Measurements from ENCODE around the gene CHST1. TPM values are rescaled to one million over a fixed set of nuclear protein-coding genes. Genes with fewer than 3 reads are reported as not detected.

The CHST1 gene
- polyA plus RNA-seq, 1 experiment = 0.04 TPM

DNA sequence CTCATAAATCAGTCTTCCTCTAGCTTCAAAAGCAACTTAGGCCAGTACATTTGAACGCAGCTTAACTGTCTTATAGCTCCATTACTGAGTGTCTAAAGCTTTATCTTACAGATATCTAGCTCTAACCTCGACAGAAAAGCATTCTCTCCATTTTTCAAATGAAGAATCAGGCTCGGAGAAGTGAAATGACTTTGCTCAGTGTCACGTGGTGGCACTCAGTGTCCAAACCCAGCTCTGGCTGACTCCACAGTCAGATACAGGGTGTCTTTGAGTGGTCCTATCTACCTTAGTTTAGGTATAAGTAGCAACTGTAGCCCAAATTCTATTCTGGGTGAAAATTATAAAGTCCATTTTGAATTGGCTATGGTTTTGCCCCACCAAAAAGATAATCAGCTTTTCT lies 38.7 kb upstream of the CHST1 start:
- DNase-seq (ENCODE audit: low read depth) = no peak
- Histone ChIP-seq H3K27me3 (ENCODE audit: control insufficient read depth, insufficient read depth, low read length) (peaks cover 4% of the 10 kb centered on the region), H3K36me3 (ENCODE audit: control insufficient read depth, insufficient read depth, low read length) (no peaks in the 10 kb centered on the region), H3K4me3 (ENCODE audit: low read depth, low read length) (no peak overlapping the region)
- POLR2A ChIA-PET = no interaction called here
- CTCF ChIA-PET = interaction anchor here (0.9 kb wide), 1 partner anchor 10 kb away, joined by 4 read pairs; no protein-coding TSS in a partner anchor
- TF ChIP-seq, protein P1, sequence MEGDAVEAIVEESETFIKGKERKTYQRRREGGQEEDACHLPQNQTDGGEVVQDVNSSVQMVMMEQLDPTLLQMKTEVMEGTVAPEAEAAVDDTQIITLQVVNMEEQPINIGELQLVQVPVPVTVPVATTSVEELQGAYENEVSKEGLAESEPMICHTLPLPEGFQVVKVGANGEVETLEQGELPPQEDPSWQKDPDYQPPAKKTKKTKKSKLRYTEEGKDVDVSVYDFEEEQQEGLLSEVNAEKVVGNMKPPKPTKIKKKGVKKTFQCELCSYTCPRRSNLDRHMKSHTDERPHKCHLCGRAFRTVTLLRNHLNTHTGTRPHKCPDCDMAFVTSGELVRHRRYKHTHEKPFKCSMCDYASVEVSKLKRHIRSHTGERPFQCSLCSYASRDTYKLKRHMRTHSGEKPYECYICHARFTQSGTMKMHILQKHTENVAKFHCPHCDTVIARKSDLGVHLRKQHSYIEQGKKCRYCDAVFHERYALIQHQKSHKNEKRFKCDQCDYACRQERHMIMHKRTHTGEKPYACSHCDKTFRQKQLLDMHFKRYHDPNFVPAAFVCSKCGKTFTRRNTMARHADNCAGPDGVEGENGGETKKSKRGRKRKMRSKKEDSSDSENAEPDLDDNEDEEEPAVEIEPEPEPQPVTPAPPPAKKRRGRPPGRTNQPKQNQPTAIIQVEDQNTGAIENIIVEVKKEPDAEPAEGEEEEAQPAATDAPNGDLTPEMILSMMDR (IDR thresholded peaks at IDR 0.05; ENCODE audit: insufficient read depth, low read depth, low read length) = no peak

DNA sequence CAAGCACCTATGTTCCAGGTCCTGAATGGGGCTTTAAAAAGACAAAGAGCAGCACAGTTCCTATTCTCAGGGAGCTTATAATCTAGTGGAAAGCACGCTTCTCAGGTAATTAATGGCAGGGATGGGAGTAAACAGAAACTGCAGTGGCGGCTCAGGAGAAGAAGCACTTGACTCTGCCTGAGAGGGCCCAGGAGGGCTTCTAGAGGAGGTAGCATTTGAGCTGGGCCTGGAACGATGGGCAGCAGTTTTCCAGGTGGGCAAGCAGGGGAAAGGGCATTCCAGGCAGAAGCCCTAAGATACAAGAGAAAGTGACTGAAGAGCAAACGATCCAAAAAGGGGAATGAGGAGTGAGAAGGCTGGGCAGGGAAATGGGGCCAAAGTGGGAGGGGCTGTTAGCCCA lies 37.1 kb upstream of the CHST1 start:
- no peak for DNase-seq (ENCODE audit: low read depth)
- ChIA-PET POLR2A (no interaction called here), CTCF (no interaction called here)
- TF ChIP-seq, protein P1 (IDR thresholded peaks at IDR 0.05; ENCODE audit: insufficient read depth, low read depth, low read length) = no peak
- Histone ChIP-seq H3K4me3 (ENCODE audit: low read depth, low read length) (no peak overlapping the region), H3K36me3 (ENCODE audit: control insufficient read depth, insufficient read depth, low read length) (no peaks in the 10 kb centered on the region), H3K27me3 (ENCODE audit: control insufficient read depth, insufficient read depth, low read length) (peaks cover 4% of the 10 kb centered on the region)

DNA sequence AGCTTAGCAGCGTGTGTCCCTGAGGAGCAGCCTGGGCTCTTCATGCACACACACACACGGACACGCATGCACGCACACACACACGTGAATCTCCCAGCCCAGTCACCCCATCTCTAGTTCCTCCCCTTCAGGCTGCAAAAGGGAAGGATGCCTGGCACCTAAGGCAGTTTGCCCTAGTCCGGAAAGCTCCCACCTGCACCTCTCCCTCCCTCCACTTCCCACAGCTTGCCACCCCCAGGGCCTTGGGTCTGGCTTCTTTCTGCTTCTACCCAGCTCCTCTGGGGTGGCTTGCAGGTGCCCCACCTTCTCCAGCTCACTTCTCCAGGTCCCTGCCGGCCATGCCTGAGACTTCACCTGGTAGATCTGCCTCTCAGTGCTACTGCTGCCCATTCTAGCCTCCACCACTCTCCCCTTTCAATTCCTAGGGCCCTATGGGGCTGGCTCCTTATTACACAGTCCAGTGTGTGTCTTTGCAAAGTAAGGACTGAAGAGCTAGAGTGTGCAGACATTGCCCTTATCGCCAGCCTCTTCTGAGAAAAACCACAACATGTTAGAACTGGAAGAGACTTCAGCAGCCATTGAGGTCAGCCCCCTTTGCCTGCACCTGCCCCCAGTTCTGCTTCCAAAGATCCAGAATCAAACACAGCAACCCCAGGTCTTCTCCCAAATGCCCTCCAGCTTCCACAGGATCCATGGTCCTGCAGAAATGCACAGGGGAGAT lies 33.5 kb upstream of the CHST1 start:
- CTCF ChIA-PET = no interaction called here
- DNase-seq (ENCODE audit: low read depth) = no peak
- peaks cover 4% of the 10 kb centered on the region for H3K27me3 ChIP-seq (ENCODE audit: control insufficient read depth, insufficient read depth, low read length)
- H3K36me3 ChIP-seq (ENCODE audit: control insufficient read depth, insufficient read depth, low read length) = no peaks in the 10 kb centered on the region
- POLR2A ChIA-PET = no interaction called here
- H3K4me3 ChIP-seq (ENCODE audit: low read depth, low read length) = no peak overlapping the region
- TF ChIP-seq, protein P1 (IDR thresholded peaks at IDR 0.05; ENCODE audit: insufficient read depth, low read depth, low read length) = no peak

DNA sequence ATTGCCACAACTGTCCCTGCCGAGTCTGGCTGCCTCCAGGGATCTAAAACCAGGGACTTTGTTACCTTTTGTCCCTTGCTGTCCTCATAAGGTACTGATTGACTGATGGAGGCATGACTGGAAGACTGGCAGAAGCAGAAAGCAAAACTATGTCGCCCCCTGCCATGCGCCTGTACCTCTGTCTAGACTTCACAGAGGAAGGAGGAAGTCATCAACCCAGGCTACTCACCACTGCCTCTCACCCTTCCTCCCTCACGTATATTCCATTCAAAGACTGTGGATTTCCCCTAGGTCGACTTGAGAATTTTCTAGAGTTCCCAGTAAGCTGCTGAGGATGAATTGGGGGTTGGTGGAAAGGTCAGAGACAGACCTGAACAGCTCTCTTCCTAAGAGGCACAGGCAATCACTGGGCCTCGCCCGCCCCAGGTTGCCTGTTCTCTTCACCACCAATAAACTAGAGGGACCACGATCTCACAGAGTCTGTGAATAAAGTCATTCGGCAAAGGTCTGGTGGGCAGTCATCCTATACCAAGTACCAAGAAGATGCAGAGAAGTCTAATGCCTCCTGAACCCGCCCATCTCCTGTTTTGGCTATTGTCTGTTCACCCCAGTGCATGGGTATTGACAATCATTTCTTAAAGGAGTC lies 27.5 kb upstream of the CHST1 start:
- H3K36me3 ChIP-seq (ENCODE audit: control insufficient read depth, insufficient read depth, low read length) = no peaks in the 10 kb centered on the region
- H3K4me3 ChIP-seq (ENCODE audit: low read depth, low read length) = no peak overlapping the region
- POLR2A ChIA-PET = no interaction called here
- DNase-seq (ENCODE audit: low read depth) = no peak
- peaks cover 8% of the 10 kb centered on the region for H3K27me3 ChIP-seq (ENCODE audit: control insufficient read depth, insufficient read depth, low read length)
- CTCF ChIA-PET = no interaction called here
- TF ChIP-seq, protein P1 (IDR thresholded peaks at IDR 0.05; ENCODE audit: insufficient read depth, low read depth, low read length) = no peak

DNA sequence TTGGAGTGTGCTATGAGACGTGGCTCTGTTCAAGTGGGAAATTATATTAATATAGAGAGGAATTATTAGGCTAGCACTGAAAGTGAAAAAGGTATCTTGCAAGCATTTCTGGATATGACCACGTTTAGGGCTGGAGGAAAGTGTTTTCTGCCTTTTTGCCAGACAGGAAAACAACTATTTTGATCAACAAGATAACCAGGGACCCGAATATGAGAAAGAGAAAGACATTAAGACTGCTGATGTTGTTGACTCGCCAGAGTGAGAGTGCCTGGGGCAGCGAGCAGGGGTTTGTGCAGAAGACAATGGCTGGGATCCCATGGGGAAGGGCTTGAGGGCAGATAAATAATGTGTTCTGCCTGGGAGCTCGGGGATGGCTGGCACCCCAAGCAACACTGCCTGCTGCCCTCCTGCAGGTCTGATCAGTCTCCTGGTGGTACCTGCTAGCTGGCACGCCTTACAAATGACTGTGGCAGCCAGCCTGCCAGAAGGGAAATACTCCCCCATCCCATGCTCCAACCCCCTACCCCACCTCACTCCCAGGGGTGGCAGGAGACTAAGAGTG lies 23.1 kb upstream of the CHST1 start:
- POLR2A ChIA-PET = no interaction called here
- H3K27me3 ChIP-seq (ENCODE audit: control insufficient read depth, insufficient read depth, low read length) = peaks cover 14% of the 10 kb centered on the region
- CTCF ChIA-PET = no interaction called here
- no peaks in the 10 kb centered on the region for H3K36me3 ChIP-seq (ENCODE audit: control insufficient read depth, insufficient read depth, low read length)
- TF ChIP-seq, protein P1 (IDR thresholded peaks at IDR 0.05; ENCODE audit: insufficient read depth, low read depth, low read length) = no peak
- DNase-seq (ENCODE audit: low read depth) = no peak
- H3K4me3 ChIP-seq (ENCODE audit: low read depth, low read length) = no peak overlapping the region

Data from BJ (cell line).